A673 (cell line): Measurements from ENCODE around the gene LILRA2.

Source experiments
- EZH2 ChIP-seq: fragments of 200-600 bp; sonication (generic); IDR thresholded peaks from 2 replicates; pipeline ENCODE4 v1.6.1; 2017; ENCODE audit warnings: borderline replicate concordance, low read depth, mild to moderate bottlenecking, mixed read lengths, antibody characterized with exemption, low read length; ENCODE audit not compliant: poor library complexity, severe bottlenecking
- TF ChIP-seq, protein P1 (sequence below): fragments of 300-800, 200-600 bp; sonication (generic); conservative IDR thresholded peaks from 2 replicates; pipeline ENCODE4 v1.5.1; 2017; ENCODE audit warnings: low read depth, mild to moderate bottlenecking, antibody characterized with exemption, low read length, moderate library complexity, mixed read lengths

DNA sequence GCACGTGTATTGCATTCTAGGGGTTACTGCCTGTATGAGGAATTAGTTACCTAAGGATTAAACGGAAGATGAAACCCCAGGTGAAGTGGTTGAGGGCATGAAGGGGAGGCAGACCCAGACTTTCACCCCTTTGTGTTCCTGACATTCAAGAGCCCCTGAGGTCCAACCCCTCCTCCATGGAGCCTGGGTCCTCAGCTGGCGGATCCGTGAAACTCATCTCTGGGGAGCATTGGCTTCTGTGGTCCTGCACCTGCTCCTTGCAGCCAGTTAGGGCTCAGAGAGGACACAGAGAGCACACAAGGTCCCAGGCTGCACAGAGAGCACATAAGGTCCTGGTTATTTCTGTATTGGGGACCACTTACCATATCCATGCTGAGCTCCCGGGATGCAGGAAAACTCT is 12.8 kb downstream of the LILRA2 start:
- TF ChIP-seq, protein P1, sequence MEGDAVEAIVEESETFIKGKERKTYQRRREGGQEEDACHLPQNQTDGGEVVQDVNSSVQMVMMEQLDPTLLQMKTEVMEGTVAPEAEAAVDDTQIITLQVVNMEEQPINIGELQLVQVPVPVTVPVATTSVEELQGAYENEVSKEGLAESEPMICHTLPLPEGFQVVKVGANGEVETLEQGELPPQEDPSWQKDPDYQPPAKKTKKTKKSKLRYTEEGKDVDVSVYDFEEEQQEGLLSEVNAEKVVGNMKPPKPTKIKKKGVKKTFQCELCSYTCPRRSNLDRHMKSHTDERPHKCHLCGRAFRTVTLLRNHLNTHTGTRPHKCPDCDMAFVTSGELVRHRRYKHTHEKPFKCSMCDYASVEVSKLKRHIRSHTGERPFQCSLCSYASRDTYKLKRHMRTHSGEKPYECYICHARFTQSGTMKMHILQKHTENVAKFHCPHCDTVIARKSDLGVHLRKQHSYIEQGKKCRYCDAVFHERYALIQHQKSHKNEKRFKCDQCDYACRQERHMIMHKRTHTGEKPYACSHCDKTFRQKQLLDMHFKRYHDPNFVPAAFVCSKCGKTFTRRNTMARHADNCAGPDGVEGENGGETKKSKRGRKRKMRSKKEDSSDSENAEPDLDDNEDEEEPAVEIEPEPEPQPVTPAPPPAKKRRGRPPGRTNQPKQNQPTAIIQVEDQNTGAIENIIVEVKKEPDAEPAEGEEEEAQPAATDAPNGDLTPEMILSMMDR = no peak
- no peak for TF ChIP-seq EZH2
